NCI-H2196 treated with DMSO at 0.1 percent for 48 hours (cell line): Measurements from ENCODE around the gene CHERP.

ENCODE experiments used
- DNase-seq: peaks from one replicate; lab custom pipeline; 2025; ENCODE audit not compliant: unreplicated experiment; lab: John Stamatoyannopoulos, UW

The CHERP gene, protein sequence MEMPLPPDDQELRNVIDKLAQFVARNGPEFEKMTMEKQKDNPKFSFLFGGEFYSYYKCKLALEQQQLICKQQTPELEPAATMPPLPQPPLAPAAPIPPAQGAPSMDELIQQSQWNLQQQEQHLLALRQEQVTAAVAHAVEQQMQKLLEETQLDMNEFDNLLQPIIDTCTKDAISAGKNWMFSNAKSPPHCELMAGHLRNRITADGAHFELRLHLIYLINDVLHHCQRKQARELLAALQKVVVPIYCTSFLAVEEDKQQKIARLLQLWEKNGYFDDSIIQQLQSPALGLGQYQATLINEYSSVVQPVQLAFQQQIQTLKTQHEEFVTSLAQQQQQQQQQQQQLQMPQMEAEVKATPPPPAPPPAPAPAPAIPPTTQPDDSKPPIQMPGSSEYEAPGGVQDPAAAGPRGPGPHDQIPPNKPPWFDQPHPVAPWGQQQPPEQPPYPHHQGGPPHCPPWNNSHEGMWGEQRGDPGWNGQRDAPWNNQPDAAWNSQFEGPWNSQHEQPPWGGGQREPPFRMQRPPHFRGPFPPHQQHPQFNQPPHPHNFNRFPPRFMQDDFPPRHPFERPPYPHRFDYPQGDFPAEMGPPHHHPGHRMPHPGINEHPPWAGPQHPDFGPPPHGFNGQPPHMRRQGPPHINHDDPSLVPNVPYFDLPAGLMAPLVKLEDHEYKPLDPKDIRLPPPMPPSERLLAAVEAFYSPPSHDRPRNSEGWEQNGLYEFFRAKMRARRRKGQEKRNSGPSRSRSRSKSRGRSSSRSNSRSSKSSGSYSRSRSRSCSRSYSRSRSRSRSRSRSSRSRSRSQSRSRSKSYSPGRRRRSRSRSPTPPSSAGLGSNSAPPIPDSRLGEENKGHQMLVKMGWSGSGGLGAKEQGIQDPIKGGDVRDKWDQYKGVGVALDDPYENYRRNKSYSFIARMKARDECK

DNA sequence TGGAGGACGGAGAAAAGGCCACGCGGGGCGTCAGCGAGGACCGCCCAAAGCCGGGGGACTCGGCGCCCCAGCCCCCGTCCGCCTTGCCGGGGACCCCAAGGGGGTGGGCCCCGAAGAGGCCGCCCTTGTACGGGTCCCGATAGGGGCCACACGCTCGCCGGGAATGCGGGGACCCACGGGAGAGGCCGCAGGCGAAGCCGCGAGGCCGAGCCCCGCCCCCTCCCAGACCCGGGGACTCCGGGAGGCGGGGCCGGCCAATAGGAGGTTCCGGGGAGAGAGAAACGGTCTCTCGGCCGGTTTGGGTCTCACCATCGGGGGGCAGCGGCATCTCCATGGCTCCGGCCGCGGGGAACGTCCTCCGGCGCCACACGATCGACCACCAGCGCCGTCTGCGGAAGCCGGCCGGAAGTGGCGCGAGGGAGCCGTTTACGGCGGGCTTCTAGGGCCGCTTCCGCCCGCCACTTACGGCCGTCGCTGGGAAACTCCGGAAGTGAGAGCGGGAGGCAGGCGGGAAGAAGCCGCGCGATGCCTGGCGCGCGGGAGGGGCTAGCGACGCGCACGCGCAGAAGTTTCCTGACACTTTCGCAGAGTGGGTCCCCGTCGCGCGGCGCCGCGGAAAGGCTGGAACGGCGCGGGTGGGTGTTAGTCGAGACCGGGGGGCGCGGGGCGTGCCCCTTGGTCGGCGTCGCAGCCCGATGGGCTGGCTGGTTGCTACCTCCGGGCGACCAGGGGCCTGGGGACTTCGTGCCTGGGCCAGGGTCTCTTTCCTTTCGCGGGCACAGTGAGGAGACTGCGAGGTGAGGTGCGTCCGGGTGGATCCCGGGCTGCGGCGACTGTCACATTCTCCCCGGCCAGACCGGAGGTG is at the start of gene CHERP:
Gene CHERP, minus strand, starts transcription at position 393 of the 865 bp plus-strand sequence. Its CDS starts 59 bp downstream, at position 334.
- DNase-seq = peak; percentile 90

DNA sequence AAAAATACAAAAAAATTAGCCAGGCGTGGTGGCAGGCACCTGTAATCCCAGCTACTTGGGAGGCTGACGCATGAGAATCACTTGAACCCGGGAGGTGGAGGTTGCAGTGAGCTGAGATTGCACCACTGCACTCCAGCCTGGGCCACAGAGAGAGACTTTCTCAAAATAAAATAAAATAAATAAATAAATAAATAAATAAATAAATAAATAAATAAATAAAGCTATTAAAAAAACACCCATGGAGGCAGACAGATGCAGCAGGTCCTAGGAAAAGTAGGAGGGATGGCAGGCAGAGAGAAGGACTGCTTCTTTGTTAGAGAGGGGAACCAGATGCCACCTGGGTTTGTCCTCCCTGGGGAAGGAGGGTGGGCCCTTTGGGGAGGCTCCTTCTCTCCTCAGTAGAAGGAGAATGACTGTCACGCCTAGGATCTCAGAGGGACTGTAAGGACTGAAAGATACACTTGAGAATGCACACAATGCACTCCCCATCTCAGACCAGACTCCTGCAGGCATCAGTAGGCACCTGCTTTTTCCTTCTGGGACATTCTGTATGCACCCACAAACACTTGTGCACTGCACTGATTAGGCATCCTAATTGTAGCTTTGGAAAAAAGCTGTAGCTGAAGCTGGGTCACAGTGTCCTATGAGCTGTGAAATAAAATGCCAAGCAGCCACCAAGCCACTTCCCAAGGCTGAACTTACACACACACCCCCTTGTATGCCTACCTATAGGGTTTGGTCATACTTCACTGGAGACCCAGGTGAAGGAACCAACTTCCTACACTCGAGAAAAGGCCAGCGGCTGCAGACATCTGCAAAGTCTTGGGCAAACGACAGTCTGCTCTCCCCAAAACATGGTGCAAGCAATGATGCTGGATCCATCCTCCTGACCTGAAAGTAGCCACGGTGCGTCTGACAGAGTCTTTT is 48.9 kb upstream of the CHERP start:
- no peak for DNase-seq

DNA sequence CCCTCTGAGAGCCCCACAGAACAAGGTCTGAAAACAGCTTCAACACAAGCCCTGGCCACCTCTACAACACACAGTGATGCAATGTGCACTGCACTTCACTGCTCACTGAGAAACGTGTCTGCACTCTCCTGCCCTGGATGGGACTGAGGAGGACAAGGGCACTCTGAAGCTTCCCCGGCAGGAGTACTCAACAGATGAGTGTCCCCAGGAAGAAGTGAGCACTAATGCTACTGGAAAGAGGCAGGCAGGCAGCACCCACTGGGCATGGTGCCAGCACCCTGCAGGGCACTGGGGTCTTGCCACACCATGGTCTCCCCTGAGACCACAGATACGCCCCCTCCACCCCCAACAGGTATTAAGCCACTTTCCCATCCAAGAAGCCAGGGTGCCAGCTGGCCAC is 47.7 kb upstream of the CHERP start:
- no peak for DNase-seq

DNA sequence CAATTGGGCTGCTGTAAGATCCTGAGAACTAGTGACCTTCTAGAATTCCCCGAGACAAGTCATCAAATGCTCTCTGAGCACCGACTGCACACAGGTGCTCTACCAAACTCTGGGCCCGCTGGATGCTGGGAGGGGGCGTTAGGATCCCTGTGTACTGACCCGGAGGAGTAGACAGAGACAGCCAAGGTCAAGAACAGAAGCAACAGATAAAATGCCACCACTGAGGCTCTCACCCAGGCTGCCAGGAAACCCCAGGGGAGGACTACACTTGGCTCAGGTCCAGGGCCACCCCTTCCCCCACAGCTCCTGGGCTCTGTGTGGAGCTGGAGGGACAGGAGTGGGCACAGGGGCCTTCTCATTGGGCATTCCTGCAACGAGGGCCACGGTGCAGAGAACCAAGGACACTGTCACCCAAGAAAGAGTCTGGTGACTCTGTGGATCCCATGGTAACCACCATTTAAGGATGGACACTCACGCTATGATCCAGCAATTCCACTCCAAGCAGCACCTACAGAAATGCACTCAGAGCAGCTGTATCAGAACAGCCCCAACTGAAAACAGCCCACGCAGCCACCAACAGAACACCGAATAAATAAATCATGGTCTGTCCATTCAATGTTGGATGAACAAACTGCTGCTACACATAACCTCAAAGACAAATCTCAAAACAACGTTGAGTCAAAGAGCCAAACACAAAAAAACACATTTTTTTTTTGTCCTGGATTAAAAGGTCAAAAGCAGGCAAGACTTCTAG is 46.8 kb upstream of the CHERP start:
- DNase-seq = no peak

DNA sequence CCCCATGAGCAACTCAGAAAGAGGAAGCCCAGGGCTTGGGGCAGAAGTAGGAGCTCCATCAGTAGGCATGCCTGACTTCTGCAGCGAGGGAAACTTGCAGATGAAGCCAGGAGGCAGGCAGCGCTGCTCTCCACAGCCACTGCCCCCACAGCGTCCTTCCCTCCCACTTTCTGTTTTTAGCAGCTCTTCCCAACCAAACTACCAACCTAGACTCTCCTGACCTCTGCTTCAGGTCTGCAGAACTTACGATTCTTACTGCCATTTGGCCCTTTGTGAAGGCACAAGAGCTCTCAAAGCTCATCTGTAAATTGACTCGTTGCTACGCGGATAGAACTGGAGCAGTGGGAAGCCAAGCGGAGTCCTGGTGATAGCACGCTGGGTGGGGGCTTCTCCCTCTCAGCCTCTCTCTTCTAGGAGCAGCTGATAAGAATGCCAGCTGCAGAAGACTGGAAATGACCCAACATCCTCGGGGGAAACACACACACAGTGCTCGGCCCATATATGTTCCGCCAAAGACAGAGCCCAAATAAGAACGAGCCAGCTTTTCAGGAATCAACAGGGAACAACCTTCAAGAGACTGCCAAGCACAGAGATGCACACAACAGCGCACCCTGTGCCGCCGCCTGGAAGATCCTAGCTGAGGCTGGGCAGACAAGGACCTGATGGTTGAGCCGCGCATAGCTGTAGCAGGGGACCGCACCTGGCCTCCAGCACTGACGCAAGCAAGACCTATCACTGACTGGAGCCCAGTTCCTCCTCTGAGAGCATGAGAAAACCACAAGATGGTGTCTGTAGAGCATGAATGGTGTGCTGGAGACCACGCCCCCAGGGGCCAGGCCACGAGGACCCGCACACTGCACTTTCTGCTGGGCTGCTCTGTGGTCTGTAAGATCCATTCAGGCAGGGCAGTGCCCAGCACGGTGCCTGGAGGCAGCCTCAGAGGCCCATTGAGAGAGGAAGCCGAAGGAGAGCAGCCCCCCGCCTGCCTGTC is 45.9 kb upstream of the CHERP start:
- DNase-seq = no peak

DNA sequence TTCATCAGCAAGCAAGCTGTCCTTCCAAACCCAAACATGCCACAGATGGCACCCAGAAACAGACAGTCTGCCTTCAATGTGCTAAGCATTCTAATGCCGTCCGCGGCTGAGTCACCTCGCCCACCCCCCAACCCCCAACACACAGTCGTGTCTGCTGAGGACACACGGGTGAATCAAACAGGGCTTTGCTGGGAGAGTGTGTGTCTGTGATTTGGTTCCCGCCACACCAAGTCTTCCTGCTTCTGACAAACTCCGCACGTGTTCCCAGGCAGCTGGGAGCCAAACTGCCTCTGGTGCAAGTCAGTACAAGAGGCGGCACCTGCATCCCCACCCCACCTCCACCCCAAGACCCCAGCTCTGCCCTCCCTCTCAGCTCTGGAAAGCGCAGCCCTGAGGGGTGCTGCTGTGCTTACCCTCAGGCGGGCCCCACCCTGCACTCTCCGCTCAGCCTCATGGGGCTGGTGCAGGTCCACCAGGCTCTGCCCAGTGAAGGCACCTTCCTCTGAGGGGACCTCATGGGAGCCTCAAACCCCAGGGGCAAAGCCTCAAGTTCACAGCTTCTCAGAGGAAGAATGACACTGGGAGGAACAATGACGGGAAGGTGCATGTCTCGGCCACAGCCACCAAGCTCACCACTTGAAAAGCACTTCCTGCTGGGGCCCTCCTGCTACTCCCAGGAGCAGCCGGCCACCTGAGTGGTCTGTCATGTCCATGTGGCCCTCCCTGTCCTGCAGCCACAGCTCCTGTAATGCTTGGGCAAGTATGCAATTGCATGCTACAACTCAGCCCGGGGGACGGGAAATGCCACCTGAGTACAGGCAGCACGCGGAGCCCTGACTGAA is 45.0 kb upstream of the CHERP start:
- no peak for DNase-seq

DNA sequence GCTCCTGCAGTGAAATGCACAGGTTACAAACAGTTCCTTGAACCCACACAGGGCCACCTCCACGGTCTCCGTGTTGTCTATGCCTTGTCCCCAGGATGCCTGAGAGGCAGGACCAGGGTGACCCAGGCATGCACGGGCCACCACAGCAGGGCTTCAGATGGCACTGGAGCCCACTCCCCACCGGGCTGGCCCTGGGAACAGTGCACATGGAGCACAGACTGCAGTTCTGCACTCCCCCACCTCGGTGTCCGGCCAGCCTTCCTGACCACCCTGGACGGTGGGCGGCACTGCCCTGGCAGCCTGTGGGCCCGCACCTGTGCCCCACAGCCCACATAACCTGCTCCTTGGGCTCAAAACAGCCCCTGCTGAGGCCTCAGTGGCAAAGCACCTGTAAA is 44.2 kb upstream of the CHERP start:
- no peak for DNase-seq

DNA sequence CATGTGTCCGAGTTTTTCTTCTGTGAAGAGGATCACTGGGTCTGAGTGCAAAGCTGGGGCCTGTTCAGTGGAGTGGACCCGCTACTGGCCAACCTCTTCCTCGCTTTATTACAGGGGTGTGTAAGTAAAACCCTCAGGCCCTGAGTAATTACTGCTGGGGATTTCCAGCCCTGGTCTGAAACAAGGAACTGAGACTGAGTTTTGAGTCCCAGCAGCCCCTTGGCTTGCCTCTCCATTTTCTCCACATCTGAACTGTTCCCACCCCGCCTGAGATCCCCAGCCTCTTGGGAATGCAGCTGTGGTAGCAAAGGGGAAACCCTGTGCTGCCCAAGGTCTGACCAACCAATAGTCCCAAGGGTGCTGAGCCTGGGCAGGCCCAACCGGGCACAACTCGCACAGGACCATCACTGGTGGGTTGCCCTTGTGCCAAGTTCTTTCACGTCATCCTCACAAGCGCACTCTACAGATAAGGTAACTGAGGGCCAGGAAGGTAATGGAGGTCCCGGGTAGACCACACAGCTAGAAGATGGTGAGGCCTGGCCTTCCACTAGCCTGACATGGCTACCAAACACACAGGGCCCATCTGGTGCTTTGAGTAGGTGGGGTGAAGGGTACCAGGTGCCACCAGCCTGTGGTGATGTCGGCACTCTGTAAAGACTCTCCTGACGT is 43.7 kb upstream of the CHERP start:
- DNase-seq = no peak

DNA sequence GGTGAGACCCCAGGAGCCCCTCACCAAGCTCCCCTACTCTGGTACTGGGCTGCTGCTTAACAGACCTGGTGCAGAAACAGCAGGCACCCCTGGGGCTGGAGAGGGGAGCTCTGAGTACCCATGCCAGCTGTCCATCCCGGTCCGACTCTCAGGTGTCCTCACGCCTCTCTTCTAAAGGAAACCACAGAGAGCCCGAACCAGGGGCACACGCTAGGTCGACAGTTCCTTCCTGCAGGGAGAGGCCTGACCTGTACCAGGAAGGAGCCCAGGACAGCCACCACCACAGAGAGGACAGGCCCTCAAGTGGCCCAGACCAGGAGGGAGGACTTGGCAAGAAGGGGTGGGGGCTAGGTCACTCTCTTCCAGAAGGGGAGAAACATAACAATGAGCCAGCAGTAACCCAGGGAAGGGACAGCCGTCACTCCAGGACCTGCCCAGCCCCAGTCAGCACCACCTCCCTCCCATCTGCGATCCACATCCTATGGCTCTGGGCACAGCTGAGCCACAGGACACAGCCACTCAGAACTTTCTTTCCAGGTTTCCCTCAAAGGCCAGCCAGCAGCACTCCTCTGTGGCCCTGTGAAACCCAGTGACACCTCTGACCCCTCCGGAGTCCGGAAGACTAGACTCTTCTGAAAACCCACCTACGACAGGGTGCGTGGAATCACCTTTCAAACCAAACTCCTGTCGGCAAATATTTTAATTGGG is 43.0 kb upstream of the CHERP start:
- no peak for DNase-seq

DNA sequence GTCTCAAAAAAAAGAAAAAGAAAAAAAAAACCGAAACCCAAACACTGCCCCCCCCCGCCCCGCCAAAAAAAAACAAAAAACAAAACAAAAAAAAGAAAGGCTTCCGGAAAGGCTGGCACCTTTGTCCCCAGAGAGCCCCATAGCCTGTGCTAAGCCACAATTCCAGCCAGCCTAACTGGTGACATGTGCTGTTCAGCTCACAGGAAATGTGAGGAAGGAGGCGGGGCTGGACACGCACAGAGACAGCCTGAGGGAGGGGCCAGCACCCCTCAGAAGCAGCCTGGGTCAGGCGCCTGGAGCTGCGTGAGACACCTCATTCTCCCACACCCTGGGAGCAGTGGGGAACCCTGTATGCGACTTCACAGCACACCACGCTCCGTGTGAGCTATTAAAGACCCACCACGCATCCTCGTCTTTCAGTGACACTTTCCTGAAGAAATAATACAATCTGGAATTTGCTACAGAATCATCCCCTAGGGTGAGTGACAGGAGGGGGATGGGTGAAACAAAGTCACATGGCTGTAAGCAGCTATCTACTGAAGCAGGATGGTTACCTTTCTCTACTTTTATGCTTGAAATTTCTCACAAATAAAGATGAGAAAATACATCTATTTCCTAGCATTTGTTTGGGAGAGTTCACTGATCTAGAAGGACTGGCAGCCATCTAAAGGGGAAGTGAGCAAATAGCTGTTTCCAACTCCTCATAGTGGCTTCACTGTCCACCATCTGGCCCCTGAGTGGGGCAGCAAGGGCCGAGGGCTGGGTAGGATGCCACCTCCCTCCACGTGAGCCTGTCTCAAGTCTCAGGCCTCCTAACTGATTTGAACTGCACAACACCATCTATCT is 42.2 kb upstream of the CHERP start:
- peak; percentile 29 for DNase-seq

DNA sequence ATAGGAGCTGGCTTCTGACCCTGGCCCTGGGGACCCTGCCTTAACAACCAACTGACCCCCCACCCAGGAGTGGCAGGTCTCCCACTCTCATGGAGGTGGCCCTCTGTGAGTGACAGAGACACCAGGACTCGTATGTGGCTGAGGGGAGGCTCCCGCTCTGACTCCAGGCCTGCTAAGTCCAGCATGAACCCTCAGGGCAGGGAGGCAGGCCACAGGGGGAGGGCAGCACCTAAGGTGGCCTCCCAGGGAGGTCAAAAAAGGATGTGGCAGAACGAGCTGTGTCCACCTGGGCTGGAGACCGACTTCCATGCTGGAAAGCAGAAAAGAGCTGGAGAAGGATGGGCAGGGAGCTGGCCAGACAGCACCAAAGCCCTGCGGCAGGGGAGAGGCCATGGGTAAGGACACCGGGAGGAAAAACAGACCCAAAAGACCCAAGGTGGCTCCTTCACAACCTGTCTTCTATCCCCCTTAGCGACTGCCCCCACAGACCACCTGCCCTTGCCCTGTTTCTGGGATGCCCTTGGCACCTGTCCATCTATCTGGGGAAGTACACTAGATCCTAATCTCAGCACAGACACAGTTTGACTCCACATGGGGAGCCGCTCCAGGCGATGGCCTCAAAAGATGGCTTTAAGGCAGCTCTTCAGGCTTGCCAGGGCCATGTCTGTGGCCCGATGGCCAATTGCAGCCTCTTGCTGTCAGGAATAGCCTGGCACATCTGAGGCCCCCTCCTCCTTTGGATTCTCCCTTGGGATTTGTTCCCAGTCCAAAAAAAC is 40.4 kb upstream of the CHERP start:
- no peak for DNase-seq

DNA sequence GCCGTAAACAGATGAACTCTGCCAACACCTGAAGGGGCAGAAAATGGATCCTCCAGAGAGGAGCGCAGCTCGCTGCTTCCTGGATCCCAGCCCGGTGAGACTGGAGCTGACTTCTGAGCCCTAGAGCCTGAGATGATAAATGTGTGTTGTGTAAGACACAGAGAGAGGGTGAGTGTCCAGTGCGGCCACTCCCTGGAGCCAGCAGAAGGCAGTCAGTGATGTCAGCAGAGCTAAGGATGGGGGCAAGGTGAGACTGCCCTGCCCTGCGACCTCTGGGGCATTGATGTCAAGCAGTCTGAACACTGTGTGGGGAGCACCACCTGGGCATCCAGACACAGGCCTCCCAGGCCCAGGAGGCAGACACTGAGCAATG is 39.7 kb upstream of the CHERP start:
- DNase-seq = no peak

DNA sequence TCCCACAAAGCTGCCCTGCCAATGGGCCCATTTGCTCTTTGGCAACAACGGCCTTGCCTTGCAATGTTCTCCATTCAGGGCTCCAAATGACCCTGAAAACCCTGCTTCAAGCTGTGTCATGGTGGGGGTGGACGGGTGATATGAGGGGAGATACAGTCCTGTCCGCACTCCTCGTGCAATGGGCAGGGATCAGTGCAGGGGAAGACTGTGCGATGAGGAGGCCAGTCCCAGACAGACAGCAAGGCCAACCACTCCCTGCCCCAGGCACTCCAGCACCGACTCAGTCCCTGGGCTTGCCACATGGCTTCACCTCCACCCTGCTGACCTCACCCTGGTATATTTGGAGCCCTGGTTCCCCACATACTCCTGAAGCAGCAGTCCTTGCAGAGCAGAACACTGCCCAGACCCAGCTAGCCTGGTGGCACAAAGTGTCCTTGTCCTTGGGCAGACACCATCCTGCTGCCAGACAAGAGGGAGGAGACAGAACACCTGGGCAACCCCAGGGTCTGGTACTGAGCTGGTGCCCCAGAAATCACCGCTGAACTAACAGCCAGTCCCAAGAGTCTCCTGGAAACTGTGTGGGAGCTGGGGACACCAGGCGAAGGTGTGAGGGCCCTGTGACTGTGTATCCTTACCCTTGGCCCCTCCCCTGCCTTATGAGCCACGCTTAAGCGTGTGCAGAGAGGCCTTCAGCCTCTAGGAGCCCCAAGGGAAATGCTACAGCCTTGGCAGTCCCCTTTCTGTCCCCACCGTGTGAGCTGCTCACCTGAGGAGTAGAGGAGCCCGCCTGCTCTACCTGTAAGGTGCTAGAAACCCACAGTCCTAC is 39.1 kb upstream of the CHERP start:
- no peak for DNase-seq

DNA sequence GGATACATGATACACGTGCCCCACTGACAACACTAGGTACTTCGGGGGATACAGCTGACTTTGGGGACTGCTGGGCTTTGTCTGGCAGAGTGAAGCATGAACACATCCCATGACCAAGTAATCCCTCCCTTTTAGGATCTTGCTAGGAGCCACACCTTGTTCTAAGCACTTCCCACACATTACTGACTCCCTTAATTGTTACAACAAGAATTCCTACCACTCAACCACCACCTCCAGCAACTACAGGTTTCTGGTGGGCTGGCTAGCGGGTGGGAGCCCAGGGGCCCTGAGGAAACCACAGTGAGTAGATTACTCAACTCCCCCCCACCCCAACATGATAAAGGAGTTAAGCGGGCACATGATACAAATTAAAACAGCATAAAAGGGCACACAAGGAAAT is 37.1 kb upstream of the CHERP start:
- DNase-seq = no peak
